Calu3 (cell line): ENCODE data around the gene DHODH. TPM values are rescaled to one million over a fixed set of nuclear protein-coding genes. Genes with fewer than 3 reads are reported as not detected.
"Not testable (repeated sequence)": the region's sequence is repeated elsewhere in the genome, so short reads cannot be mapped to it uniquely, and the experiment has no call there.

Source experiments
- BruUV-seq: library from RNA; stranded (reverse); fragments of 400-500 nt; replicated peaks from 2 replicates; lab custom pipeline; 2021; lab: Mats Ljungman, UMichigan
- CTCF ChIA-PET: fragments of 300-600 bp; sonication (Branson Sonifier 250); formaldehyde crosslinking; loops from one replicate; lab custom pipeline; 2022; ENCODE audit warnings: antibody characterized with exemption; lab: Charles Lee
- DNase-seq: peaks from one replicate; pipeline ENCODE4 v3.0.0; 2022
- H3K27ac Mint-ChIP-seq: one replicate; pipeline ENCODE4 v1.8.0; 2022; ENCODE audit warnings: mixed read lengths; ENCODE audit not compliant: unreplicated experiment
- H3K27me3 Mint-ChIP-seq: one replicate; pipeline ENCODE4 v1.8.0; 2022; ENCODE audit warnings: mixed read lengths; ENCODE audit not compliant: unreplicated experiment
- H3K36me3 Mint-ChIP-seq: one replicate; pipeline ENCODE4 v1.8.0; 2022; ENCODE audit warnings: mild to moderate bottlenecking, moderate library complexity, mixed read lengths; ENCODE audit not compliant: insufficient read depth, unreplicated experiment
- H3K4me1 Mint-ChIP-seq: one replicate; pipeline ENCODE4 v1.8.0; 2022; ENCODE audit warnings: mild to moderate bottlenecking, low read depth, mixed read lengths; ENCODE audit not compliant: unreplicated experiment
- H3K4me3 Mint-ChIP-seq: one replicate; pipeline ENCODE4 v1.8.0; 2022; ENCODE audit warnings: mild to moderate bottlenecking, low read depth, moderate library complexity, mixed read lengths; ENCODE audit not compliant: unreplicated experiment
- H3K9me3 Mint-ChIP-seq: one replicate; pipeline ENCODE4 v1.8.0; 2022; ENCODE audit warnings: low read depth, mixed read lengths; ENCODE audit not compliant: unreplicated experiment
- intact Hi-C: fragments of 100-400 bp; cut with micrococcal nuclease; formaldehyde crosslinking; loops from one replicate; pipeline ENCODE4 v1.10.0; 2022; ENCODE audit not compliant: unreplicated experiment
- total RNA-seq: library from RNA; stranded (reverse); gene quantifications from 2 replicates; pipeline ENCODE4 v1.2.3, GENCODE V29; 2022
- TF ChIP-seq, protein P1 (sequence below): fragments of 200-600 bp; IDR thresholded peaks from one replicate; pipeline ENCODE4 v1.8.0; 2022; ENCODE audit warnings: antibody characterized with exemption; ENCODE audit not compliant: unreplicated experiment

DHODH gene
- total RNA-seq, 1 experiment from 2014 or later, result 21.3 TPM

DNA sequence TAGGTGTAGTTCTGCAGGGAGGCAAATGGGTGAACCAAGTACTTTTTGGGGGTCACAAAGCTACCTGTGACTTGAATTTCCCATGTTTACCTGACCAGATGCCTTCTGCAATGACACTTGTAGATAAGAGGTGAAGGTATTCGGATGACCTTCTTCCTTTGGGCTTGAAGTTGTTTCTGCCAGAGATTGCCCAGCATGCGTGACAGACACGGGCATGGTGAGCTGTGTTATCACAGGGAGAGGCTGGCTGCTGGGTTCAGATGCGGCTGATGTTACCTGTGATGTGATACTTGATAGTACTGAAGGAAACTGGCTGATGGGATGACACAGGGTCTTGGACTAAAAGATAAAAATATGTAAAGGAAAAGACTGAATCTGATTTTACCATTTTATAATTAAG is 22.4 kb upstream of the DHODH start:
- no TSS peak for BruUV-seq

DNA sequence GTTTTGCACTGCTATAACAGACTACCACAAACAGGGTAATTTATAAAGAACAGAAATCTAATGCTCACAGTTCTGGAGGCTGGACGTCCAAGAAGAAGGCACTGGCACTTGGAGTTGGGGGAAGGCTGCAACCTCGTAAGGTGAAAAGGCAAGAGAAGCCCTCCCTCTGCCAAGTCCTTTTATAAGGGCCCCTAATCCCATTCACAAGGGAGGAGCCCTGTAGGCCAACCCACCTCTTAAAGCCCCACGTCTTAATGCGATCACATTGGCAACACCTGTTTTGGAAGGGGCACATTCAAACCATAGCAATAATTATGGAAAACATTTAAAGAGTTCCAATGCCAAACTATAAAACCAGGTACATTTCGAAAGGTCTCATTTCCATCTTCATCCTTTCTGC is 13.5 kb upstream of the DHODH start:
- no peak overlapping the region for H3K4me3 Mint-ChIP-seq
- no peaks in the 10 kb centered on the region for H3K4me1 Mint-ChIP-seq
- no peak for DNase-seq
- TF ChIP-seq, protein P1, sequence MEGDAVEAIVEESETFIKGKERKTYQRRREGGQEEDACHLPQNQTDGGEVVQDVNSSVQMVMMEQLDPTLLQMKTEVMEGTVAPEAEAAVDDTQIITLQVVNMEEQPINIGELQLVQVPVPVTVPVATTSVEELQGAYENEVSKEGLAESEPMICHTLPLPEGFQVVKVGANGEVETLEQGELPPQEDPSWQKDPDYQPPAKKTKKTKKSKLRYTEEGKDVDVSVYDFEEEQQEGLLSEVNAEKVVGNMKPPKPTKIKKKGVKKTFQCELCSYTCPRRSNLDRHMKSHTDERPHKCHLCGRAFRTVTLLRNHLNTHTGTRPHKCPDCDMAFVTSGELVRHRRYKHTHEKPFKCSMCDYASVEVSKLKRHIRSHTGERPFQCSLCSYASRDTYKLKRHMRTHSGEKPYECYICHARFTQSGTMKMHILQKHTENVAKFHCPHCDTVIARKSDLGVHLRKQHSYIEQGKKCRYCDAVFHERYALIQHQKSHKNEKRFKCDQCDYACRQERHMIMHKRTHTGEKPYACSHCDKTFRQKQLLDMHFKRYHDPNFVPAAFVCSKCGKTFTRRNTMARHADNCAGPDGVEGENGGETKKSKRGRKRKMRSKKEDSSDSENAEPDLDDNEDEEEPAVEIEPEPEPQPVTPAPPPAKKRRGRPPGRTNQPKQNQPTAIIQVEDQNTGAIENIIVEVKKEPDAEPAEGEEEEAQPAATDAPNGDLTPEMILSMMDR, result no peak
- H3K36me3 Mint-ChIP-seq, result no peaks in the 10 kb centered on the region
- no TSS peak for BruUV-seq
- H3K9me3 Mint-ChIP-seq, result no peaks in the 10 kb centered on the region
- no peak overlapping the region for H3K27ac Mint-ChIP-seq
- H3K27me3 Mint-ChIP-seq, result peaks cover 48% of the 10 kb centered on the region
- intact Hi-C loops, result no loop called here
- CTCF ChIA-PET, result no interaction called here

More for the DNA sequence above, 22.4 kb upstream of the DHODH start:
- CTCF ChIA-PET, result no interaction called here
- no peak for DNase-seq
- peaks cover 59% of the 10 kb centered on the region for H3K27me3 Mint-ChIP-seq
- H3K4me3 Mint-ChIP-seq, result no peak overlapping the region
- H3K9me3 Mint-ChIP-seq, result no peaks in the 10 kb centered on the region
- intact Hi-C loops, result no loop called here
- H3K36me3 Mint-ChIP-seq, result no peaks in the 10 kb centered on the region
- H3K4me1 Mint-ChIP-seq, result no peaks in the 10 kb centered on the region
- TF ChIP-seq, protein P1, result no peak
- H3K27ac Mint-ChIP-seq, result no peak overlapping the region

DNA sequence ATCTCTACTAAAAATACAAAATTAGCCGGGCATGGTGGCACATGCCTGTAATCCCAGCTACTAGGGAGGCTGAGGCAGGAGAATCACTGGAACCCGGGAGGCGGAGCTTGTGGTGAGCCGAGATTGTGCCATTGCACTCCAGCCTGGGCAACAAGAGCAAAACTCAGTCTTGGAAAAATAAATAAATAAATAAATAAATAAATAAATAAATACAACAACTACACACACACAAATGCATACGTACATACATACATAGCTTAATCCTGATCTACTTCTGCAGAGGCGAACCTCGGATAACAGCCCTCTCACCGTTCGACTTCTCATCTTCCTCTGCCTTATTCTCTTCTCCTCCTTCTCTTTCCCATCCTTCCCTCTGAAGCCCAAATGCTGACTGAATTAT is 11.0 kb upstream of the DHODH start:
- H3K27ac Mint-ChIP-seq, H3K4me3 Mint-ChIP-seq, DNase-seq, BruUV-seq, intact Hi-C loops, H3K4me1 Mint-ChIP-seq, CTCF ChIA-PET, H3K36me3 Mint-ChIP-seq, H3K9me3 Mint-ChIP-seq: not testable (repeated sequence)
- H3K27me3 Mint-ChIP-seq, result peaks cover 29% of the 10 kb centered on the region

DNA sequence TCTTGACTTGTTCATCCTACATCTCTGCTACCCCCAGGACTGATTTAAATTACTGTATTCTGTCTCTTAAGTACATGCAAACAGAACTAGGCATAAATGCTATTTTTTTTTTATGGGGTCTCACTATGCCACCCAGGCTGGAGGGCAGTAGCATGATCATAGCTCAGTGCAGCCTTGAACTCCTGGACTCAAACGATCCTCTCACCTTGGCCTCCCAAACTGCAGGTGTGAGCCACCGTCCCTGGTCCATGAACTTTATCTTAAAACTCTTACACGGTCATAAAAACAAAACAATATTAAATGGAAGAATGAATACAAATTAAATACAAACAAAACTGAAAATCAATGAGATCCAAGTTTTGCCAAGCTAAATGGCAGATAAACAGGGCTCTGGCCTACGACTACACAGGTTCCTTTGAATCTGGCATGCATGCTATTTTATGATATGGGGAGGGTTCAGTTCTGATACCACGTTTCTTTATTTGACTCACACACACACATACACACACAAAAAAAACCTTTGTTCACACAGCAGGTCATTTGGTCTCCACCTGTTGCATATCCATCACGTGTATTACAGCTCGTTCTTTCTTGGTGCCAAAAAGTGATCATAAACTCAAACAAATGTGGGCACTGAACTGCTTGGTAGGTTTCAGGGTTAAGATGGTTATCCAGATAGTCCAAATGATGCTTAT is 7.2 kb upstream of the DHODH start:
- intact Hi-C loops, result no loop called here
- TF ChIP-seq, protein P1, result no peak
- H3K36me3 Mint-ChIP-seq, result no peaks in the 10 kb centered on the region
- H3K27ac Mint-ChIP-seq, result no peak overlapping the region
- CTCF ChIA-PET, result interaction anchor here (0.6 kb wide), 1 partner anchor 242 kb away, joined by 4 read pairs; no protein-coding TSS in a partner anchor
- BruUV-seq, result no TSS peak
- peaks cover 37% of the 10 kb centered on the region for H3K27me3 Mint-ChIP-seq
- no peaks in the 10 kb centered on the region for H3K9me3 Mint-ChIP-seq
- H3K4me3 Mint-ChIP-seq, result no peak overlapping the region
- no peak for DNase-seq
- no peaks in the 10 kb centered on the region for H3K4me1 Mint-ChIP-seq

DNA sequence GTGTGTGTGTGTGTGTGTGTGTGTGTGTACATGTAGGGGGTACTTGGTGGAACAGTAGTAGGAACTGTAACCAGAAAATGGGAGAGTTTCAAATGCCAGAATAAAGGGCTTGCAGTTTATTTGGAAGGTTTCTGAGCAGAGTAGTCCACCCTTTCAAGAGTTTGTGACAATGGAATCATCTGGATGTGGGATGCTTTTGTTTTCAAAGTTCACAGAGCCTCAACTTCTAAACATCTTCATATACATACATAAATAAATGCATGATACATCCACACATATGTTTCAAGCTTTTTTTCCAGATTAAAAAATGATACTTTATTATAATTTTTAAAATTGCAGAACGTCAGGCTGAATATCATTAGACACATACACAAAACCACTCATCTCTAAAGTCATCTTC is 5.9 kb upstream of the DHODH start:
- H3K27me3 Mint-ChIP-seq, result peaks cover 34% of the 10 kb centered on the region
- intact Hi-C loops, result no loop called here
- no peaks in the 10 kb centered on the region for H3K36me3 Mint-ChIP-seq
- DNase-seq, result no peak
- no peak overlapping the region for H3K27ac Mint-ChIP-seq
- CTCF ChIA-PET, result interaction anchor here (0.6 kb wide), 1 partner anchor 48 kb away, joined by 3 read pairs; no protein-coding TSS in a partner anchor
- no peak overlapping the region for H3K4me3 Mint-ChIP-seq
- H3K4me1 Mint-ChIP-seq, result no peaks in the 10 kb centered on the region
- TF ChIP-seq, protein P1, result no peak
- H3K9me3 Mint-ChIP-seq, result no peaks in the 10 kb centered on the region
- no TSS peak for BruUV-seq

DNA sequence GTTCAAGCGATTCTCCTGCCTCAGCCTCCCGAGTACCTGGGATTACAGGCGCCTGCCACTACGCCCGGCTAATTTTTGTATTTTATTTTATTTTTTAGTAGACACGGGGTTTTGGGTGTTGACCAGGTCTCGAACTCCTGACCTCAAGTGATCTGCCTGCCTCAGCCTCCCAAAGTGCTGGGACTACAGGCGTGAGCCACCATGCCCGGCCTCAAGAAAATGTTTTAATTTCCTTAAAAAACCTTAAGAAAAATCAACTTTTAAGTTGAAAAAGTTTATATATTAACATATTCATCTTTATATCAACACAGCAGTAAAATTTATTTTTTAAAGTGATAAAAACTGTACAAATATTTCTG is 500 bp upstream of the DHODH start:
- BruUV-seq, intact Hi-C loops, CTCF ChIA-PET, H3K4me1 Mint-ChIP-seq, DNase-seq, H3K9me3 Mint-ChIP-seq: not testable (repeated sequence)
- Mint-ChIP-seq H3K36me3 (peaks cover 11% of the 10 kb centered on the region), H3K27ac (peak overlapping the region; percentile 97), H3K4me3 (peak overlapping the region; percentile 99), H3K27me3 (peaks cover 34% of the 10 kb centered on the region)
